HepG2 (cell line): Measurements from ENCODE around the gene CDKN1C. TPM values are rescaled to one million over a fixed set of nuclear protein-coding genes. Genes with fewer than 3 reads are reported as not detected.

Experiments
- ATAC-seq: fragments of 200-7000 bp; cut with Tn5 transposase; 3 replicates; pipeline ENCODE4 v1.9.1; 2020; ENCODE audit warnings: mild to moderate bottlenecking, moderate library complexity
- BruUV-seq: library from RNA; stranded (reverse); fragments of 400-500 nt; replicated peaks from 2 replicates; lab custom pipeline; 2021; lab: Mats Ljungman, UMichigan
- CTCF ChIA-PET: fragments of 300-600 bp; formaldehyde crosslinking; extraction: SDS; loops from one replicate; lab custom pipeline; 2021; ENCODE audit warnings: low total read pairs, inconsistent platforms, low intra/inter-chr PET ratio; lab: Yijun Ruan, JAX
- POLR2A ChIA-PET: fragments of 350-600 bp; sonication (Branson Sonifier 250); formaldehyde crosslinking; loops from one replicate; lab custom pipeline; 2020; ENCODE audit warnings: antibody characterized with exemption, inconsistent platforms; lab: Yijun Ruan, JAX
- DNase-seq: peaks from one replicate; pipeline ENCODE4 v3.0.0-alpha.2; 2015; ENCODE audit warnings: low spot score
- FAIRE-seq: peaks from 3 replicates; lab custom pipeline; 2011; peaks lifted over from hg19 to GRCh38; lab: Jason Lieb, UNC
- H2AFZ ChIP-seq: one replicate; pipeline ENCODE4 v1.6.1; 2011; ENCODE audit warnings: low read length, inconsistent platforms
- H3K27ac ChIP-seq: fragments of 300-600 bp; 3 replicates; pipeline ENCODE4 v1.8.0; 2011; ENCODE audit warnings: mixed run types, mild to moderate bottlenecking, mixed read lengths, low read length, inconsistent platforms; ENCODE audit not compliant: insufficient read depth; ENCODE audit errors: extremely low read length
- H3K27me3 ChIP-seq, 2 experiments: fragments of 200-600 bp in 1 of 2; 2 replicates in 1 of 2; 3 replicates in 1 of 2; pipeline versions ENCODE4 v1.6.0 to v1.8.0; 2011; ENCODE audit warnings: low read length in 2 of 2, mild to moderate bottlenecking in 2 of 2, moderate library complexity in 2 of 2, inconsistent platforms in 1 of 2; ENCODE audit not compliant: insufficient read depth in 2 of 2, control insufficient read depth in 1 of 2
- H3K36me3 ChIP-seq, 2 experiments: fragments of 200-600 bp in 1 of 2; replicated peaks in 1 of 2; 2 replicates in 1 of 2; 3 replicates in 1 of 2; pipeline versions ENCODE4 v1.5.1 to v1.8.0; 2011; ENCODE audit warnings: low read length in 2 of 2, inconsistent platforms in 1 of 2; ENCODE audit not compliant: insufficient read depth in 2 of 2, control insufficient read depth in 1 of 2
- H3K4me1 ChIP-seq: 2 replicates; pipeline ENCODE4 v1.5.1; 2012; ENCODE audit warnings: low read length, inconsistent platforms; ENCODE audit not compliant: insufficient read depth
- H3K4me2 ChIP-seq: 2 replicates; pipeline ENCODE4 v1.6.0; 2011; ENCODE audit warnings: low read depth, low read length, inconsistent platforms
- H3K4me3 ChIP-seq, 3 experiments: fragments of 200-600 bp in 1 of 3; sonication (generic), shearing (Covaris generic) in 1 of 3; replicated peaks in 1 of 3; 2 replicates each; pipeline ENCODE4 v1.5.1; 2011 to 2016; ENCODE audit warnings: low read length in 3 of 3, inconsistent platforms in 2 of 3, low read depth in 2 of 3, mild to moderate bottlenecking in 2 of 3, control low read depth in 1 of 3, mixed read lengths in 1 of 3; ENCODE audit not compliant: insufficient read depth in 1 of 3
- H3K79me2 ChIP-seq: one replicate; pipeline ENCODE4 v1.6.1; 2011; ENCODE audit warnings: low read length, inconsistent platforms; ENCODE audit not compliant: insufficient read depth
- H3K9ac ChIP-seq: 2 replicates; pipeline ENCODE4 v1.6.0; 2011; ENCODE audit warnings: mild to moderate bottlenecking, low read depth, low read length, inconsistent platforms; ENCODE audit not compliant: insufficient read depth
- H3K9me3 ChIP-seq: 2 replicates; pipeline ENCODE4 v1.5.1; 2012; ENCODE audit warnings: mild to moderate bottlenecking, low read length
- H4K20me1 ChIP-seq: 2 replicates; pipeline ENCODE4 v1.6.0; 2011; ENCODE audit warnings: inconsistent platforms, mild to moderate bottlenecking, low read length, moderate library complexity; ENCODE audit not compliant: insufficient read depth
- AGO2 ChIP-seq: fragments of 200-400 bp; formaldehyde crosslinking; optimal IDR thresholded peaks from 2 replicates; pipeline ENCODE3; 2017; ENCODE audit warnings: mild to moderate bottlenecking, low read depth, low read length, moderate library complexity
- ESRRA ChIP-seq: sonication (generic); formaldehyde crosslinking; IDR thresholded peaks from 2 replicates; pipeline ENCODE4 v1.5.1; 2020; ENCODE audit warnings: mild to moderate bottlenecking, low read depth, missing genetic modification reagents
- FOXO1 ChIP-seq: sonication (generic); formaldehyde crosslinking; IDR thresholded peaks from 2 replicates; pipeline ENCODE4 v1.4.0; 2020; ENCODE audit warnings: missing genetic modification reagents
- NPAS2 ChIP-seq: sonication (generic); formaldehyde crosslinking; IDR thresholded peaks from 2 replicates; pipeline ENCODE4 v1.8.0; 2022; ENCODE audit warnings: mild to moderate bottlenecking, missing genetic modification reagents, borderline replicate concordance
- THAP8 ChIP-seq: sonication (generic); formaldehyde crosslinking; IDR thresholded peaks from 2 replicates; pipeline ENCODE4 v1.5.1; 2020; ENCODE audit warnings: missing genetic modification reagents, mild to moderate bottlenecking, borderline replicate concordance
- WGBS: methylation state at CpG from one replicate; pipeline ENCODE4 v1.1.6; 2017; ENCODE audit warnings: low lambda C conversion rate; 5-methylcytosine and 5-hydroxymethylcytosine counted together
- in situ Hi-C: cut with HindIII; loops from 2 replicates; pipeline ENCODE4 v1.10.0; 2017; ENCODE audit warnings: low pct_unique_long_range_greater_than_20kb; ENCODE audit not compliant: extremely low pct_ligation_motif_present
- intact Hi-C: fragments of 100-400 bp; cut with micrococcal nuclease; formaldehyde crosslinking; loops from one replicate; pipeline ENCODE4 v1.10.0; 2022; ENCODE audit not compliant: unreplicated experiment
- polyA plus RNA-seq, 8 experiments: library from polyadenylated mRNA; depleted of rRNA in 3 of 8; stranded (reverse) in 7 of 8; unstranded in 1 of 8; fragments of >200 nt; fragmentation: Illumina TruSeq in 4 of 8; extraction: Trizol in 4 of 8; gene quantifications; 2 replicates each; pipeline versions ENCODE4 v1.2.1 to v1.2.3, GENCODE V29; 2011 to 2016; ENCODE audit warnings: low read depth in 4 of 8, missing spikeins in 1 of 8, mixed read lengths in 1 of 8; ENCODE audit not compliant: insufficient read depth in 1 of 8
- total RNA-seq, 5 experiments: library from RNA; depleted of rRNA; stranded (reverse); fragments of >200 nt; fragmentation: Illumina TruSeq; extraction: Trizol; gene quantifications; 2 replicates each; pipeline ENCODE4 v1.2.3, GENCODE V29; 2016; ENCODE audit warnings: low read depth in 1 of 5
- TF ChIP-seq, protein P1 (sequence below): sonication (generic); formaldehyde crosslinking; conservative IDR thresholded peaks from 2 replicates; pipeline ENCODE4 v1.4.0; 2020; ENCODE audit warnings: missing genetic modification reagents

CDKN1C gene
- total and polyA plus RNA-seq, 2 of the 13 experiments (the other 11 are each of a cell fraction or from before 2014, with no cell fraction given): not detected

- no peaks in the 10 kb centered on the region for H3K36me3 ChIP-seq
- H3K79me2 ChIP-seq: no peaks in the 10 kb centered on the region
- 89% methylated on average over 18 of the region's 29 CpGs for WGBS
- no peak overlapping the region for H2AFZ ChIP-seq
- H3K4me1 ChIP-seq: peaks cover 10% of the 10 kb centered on the region
- TF ChIP-seq THAP8 (CRISPR knock-in tag): no peak
- no peak for TF ChIP-seq FOXO1
- TF ChIP-seq, protein P1, sequence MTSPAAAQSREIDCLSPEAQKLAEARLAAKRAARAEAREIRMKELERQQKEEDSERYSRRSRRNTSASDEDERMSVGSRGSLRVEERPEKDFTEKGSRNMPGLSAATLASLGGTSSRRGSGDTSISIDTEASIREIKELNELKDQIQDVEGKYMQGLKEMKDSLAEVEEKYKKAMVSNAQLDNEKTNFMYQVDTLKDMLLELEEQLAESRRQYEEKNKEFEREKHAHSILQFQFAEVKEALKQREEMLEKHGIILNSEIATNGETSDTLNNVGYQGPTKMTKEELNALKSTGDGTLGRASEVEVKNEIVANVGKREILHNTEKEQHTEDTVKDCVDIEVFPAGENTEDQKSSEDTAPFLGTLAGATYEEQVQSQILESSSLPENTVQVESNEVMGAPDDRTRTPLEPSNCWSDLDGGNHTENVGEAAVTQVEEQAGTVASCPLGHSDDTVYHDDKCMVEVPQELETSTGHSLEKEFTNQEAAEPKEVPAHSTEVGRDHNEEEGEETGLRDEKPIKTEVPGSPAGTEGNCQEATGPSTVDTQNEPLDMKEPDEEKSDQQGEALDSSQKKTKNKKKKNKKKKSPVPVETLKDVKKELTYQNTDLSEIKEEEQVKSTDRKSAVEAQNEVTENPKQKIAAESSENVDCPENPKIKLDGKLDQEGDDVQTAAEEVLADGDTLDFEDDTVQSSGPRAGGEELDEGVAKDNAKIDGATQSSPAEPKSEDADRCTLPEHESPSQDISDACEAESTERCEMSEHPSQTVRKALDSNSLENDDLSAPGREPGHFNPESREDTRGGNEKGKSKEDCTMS (CRISPR knock-in tag): no peak
- TF ChIP-seq ESRRA (CRISPR knock-in tag): no peak
- TF ChIP-seq NPAS2 (CRISPR knock-in tag): no peak
- peak; percentile 52 for TF ChIP-seq AGO2
- no peak for ATAC-seq
- H3K4me3 ChIP-seq: no peak overlapping the region
- no peaks in the 10 kb centered on the region for H3K9me3 ChIP-seq
- intact Hi-C loops: no loop called here
- H3K4me2 ChIP-seq: no peak overlapping the region
- in situ Hi-C loops: no loop called here
- H4K20me1 ChIP-seq: 0 out of 2 replicates have a peak, but pooled peaks cover 2% of the 10 kb centered on the region
- no peak overlapping the region for H3K9ac ChIP-seq
- no peak overlapping the region for H3K27ac ChIP-seq
- no peak for FAIRE-seq
- POLR2A ChIA-PET: no interaction called here
- peaks cover 0 to 4% of the 10 kb centered on the region in 2 experiments; a peak in 2 of 5 replicates for H3K27me3 ChIP-seq
- no peak for DNase-seq
- CTCF ChIA-PET: no interaction called here
- BruUV-seq: no TSS peak
Observed at GRCh38 chr11:2921742-2922493, 36.3 kb upstream of the CDKN1C start.
